Gastroesophageal sphincter (tissue), 3 donors: ENCODE data around the gene TAB2.

Experiments
- POLR2AphosphoS5 ChIP-seq: sonication (generic); formaldehyde crosslinking; IDR thresholded peaks from one replicate; pipeline ENCODE4 v1.6.1; 2017; ENCODE audit warnings: antibody characterized with exemption
- TF ChIP-seq, protein P1 (sequence below), 4 experiments: fragments of 200-600 bp in 2 of 4; fragments of 450-650 bp in 2 of 4; sonication (generic) in 1 of 4; IDR thresholded peaks; one replicate each; pipeline ENCODE4 v1.5.1; 2017 to 2019; ENCODE audit warnings: antibody characterized with exemption in 4 of 4, mild to moderate bottlenecking in 2 of 4, moderate library complexity in 2 of 4

DNA sequence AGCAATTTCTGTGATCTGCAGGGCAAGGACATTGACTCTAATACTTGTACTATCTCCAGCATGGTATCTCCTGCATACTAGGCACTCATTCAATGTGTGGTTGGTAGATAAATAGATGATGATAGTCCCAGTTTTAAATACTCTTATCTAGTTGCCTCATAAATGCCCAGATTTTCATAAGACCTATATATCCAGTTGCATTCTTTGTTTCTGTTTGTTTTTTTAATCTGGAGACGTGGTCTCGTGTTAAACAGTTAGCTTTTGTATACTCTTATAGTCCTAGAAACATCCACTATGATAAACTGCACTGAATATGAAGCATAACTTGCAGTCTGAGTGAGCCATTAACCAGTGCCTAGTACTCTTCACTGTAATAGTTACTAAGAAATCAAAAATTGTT lies 47.0 kb downstream of the TAB2 start:
- TF ChIP-seq POLR2AphosphoS5: no peak
- TF ChIP-seq, protein P1, sequence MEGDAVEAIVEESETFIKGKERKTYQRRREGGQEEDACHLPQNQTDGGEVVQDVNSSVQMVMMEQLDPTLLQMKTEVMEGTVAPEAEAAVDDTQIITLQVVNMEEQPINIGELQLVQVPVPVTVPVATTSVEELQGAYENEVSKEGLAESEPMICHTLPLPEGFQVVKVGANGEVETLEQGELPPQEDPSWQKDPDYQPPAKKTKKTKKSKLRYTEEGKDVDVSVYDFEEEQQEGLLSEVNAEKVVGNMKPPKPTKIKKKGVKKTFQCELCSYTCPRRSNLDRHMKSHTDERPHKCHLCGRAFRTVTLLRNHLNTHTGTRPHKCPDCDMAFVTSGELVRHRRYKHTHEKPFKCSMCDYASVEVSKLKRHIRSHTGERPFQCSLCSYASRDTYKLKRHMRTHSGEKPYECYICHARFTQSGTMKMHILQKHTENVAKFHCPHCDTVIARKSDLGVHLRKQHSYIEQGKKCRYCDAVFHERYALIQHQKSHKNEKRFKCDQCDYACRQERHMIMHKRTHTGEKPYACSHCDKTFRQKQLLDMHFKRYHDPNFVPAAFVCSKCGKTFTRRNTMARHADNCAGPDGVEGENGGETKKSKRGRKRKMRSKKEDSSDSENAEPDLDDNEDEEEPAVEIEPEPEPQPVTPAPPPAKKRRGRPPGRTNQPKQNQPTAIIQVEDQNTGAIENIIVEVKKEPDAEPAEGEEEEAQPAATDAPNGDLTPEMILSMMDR (IDR thresholded peaks at IDR 0.05): no peak
